ENCODE data around the gene KIAA1217.

The KIAA1217 gene

DNA sequence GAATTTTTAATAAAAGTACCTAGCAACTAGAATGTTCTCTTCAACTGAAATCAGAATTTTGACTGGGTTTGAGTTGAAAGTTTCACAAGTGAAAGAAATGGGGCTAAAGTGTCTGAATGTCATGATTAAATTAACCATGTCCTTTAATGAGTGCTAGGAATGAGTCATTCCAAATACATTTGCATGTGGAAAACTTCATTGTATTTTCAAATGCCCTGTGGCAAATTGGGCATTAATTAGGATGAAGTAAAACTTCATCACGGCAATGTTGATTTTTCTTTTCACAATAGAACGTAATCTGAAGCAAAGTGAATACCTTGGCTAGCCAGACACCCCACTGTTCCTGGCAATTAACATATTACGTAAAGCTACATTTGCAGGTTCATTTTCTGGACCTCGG lies 166.6 kb downstream of the KIAA1217 start:
- no peak for DNase-seq

DNA sequence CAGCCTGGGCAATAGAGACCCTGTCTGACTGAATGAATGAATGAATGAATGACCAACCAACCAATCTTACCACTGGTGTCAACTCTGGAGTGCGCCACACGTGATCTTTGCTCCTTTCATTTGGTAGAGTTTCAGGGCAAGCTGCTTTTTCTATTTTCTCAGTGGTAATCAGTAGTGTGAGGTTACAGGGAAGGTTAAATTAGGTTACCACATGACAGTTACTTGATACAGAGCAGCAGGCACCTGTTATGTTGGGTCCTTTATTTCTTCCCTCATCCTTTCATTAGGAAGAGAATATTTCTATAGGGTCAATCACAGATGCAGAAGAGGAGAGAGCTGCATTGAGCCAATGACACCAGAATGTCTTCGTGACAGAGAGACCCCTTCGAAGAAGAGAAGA lies 167.8 kb downstream of the KIAA1217 start:
- DNase-seq, result no peak

DNA sequence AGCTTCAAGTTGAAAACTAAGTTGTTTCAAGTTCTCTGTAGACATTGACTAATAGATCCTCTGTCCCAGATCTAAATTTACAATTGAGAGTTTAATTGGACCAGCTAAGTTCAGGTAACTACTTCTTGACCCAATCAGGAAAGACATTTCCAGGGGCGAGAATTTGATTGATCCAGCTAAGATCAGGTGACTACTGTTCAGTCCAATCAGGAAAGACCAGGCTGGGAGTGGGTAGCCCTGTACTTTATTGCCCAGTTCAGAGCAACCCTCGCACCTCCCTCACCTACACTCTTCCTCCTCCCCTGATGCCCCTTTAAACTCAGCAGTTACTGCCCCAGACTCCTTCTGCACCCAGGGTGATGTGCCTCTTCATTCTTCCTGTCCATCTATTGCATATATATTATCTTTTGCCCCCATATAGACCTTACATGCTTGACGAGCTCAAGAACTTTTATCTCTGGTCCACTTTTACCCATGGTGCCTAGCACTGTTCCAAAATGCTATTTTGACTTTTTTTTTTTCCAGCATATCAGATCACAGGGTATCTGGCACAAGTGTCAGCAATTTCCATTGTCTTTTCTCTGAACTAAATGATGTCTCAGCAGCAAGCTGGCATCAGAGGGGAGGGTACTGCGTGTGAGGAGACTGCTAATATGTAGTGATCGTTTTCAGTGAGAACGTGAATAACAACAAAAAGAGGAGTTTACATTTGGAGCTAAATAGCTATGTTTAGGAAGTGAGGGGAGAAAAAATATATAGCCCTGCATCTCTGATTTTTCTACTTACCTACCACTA lies 169.4 kb downstream of the KIAA1217 start:
- no peak for DNase-seq

DNA sequence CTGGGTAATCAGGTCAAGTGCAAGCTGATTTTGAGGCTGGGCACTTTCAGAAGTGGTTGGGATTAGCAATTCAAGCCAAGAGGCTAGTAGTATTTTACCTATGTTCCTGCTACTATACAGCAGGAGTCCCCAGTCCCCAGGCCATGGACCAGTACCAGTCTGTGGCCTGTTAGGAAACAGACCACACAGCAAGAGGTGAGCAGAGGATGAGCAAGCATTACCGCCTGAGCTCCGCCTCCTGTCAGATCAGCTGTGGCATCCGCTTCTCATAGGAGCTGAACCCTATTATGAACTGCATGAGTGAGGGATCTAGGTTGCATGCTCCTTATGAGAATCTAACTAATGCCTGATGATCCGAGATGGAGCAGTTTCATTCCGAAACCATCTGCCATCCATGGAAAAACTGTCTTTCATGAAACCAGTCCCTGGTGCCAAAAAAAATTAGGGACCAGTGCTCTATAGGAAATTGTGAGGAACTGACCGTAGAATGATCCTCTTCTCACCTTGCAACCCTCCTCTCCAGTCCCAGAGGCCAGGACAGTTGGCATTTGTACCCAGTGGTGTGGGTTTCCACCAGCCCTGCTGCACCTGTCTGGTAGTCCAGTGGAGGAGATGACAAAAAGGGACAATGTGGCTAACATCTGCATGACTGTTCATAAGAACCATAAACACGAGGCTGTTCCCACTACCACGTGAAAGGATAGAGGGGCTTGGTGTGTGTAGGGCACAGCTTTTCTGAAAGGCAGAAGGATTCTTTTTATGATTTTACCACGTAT lies 172.5 kb downstream of the KIAA1217 start:
- no peak for DNase-seq

DNA sequence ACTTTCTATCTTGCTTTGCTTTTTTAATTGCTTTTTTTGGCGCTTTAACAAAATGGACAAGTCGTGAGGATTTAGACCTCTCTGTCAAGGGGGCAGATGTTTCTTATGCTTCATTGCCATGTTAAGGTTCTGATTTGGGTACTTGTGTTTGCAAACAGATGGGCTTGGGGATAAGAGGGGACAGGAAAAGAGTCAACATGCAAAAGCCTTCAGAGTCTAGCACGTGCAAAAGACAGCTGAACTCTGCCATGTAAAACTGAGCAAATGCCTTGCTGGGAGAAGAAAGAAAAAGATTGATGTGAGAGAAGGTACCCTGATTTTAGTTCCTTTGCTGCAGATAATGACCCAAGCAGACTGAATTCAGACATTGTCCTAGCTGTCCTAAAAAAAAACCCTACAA lies 173.1 kb downstream of the KIAA1217 start:
- no peak for DNase-seq

DNA sequence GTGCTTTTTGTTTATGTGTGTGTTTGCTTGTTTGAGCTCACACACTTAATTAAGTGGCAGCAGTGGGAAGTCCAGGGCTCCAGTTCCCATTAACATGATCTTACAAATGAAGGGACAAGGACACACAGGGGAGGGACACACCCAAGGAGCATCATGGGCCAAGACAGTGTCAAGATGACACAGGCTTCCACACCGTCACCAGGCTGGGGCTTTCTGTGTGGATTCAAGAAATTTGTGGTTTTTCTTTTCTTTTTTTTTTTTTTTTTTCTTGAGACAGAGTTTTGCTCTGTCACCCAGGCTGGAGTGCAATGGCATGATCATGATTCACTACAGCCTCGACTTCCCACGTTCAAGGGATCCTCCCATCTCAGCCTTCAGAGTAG lies 173.6 kb downstream of the KIAA1217 start:
- DNase-seq, result no peak

DNA sequence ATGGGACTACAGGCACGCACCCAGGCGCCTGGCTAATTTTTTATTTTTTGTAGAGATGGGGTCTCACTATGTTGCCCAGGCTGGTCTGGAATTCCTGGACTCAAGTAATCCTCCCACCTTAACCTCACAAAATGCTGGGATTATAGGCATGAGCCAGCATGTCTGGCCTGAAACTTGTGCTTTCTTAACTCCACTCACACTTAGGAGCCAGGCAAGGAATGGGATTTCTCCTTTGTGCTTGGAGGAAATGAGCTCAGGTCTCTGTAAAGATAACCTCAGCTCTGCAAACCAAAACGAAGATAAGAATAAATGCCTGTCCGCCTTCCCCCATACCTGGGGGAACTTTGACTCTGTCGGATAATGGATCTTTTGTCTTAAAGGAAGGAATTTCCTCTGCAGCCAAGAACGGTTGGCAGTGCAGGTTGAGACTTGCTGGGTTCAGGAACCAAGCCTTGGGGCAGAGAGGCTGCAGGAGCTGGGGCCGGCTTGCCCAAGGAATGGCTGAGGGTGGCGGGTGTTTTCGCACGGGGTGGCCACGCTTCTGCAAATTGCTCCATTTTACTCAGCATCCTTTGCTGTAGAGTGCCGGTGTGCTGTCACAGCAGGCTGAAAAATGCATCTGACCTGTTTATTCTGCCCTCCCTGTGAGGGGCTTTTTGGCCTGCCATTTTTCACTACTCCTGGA lies 174.2 kb downstream of the KIAA1217 start:
- DNase-seq, result no peak

DNA sequence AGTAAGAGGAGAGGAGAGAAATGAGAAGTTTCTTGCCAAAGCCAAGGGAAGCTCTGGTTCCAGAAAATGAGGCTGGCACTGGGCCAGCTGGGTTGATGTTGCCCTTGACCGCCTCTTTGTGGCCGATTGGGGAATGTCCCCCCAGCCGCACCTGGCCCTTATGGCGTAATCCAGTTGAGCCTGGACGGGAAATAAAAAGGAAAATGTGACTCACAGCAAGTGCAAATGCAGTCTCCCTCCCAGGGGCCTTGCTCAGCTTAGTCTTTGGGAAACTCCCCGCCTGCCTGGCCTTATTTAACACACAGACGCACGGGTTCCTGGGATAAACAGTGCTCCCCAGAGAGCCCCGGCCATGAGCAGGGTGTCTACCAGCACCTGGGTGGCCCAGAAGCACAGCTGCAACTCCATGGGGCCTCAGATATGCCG lies 174.8 kb downstream of the KIAA1217 start:
- DNase-seq, result no peak

DNA sequence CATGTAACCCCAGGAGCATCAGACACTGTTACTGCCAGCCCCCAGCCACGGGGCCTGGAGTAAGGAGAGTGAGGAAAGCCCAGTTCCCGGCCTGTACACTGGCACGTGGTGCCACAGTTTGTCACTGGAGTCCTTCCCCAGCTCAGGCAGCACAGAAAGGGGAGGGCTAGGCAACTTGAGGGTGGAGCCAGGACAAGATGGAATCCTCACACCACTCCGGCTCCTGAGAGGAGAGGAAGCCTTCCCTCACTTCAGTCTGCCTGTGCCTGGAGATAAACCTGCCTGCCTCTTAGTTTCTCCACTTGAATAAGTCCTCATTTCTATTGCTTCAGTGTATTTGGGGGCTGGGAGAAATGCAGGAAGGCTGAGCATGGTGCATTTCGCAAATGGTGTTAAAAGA lies 176.0 kb downstream of the KIAA1217 start:
- DNase-seq, result no peak

DNA sequence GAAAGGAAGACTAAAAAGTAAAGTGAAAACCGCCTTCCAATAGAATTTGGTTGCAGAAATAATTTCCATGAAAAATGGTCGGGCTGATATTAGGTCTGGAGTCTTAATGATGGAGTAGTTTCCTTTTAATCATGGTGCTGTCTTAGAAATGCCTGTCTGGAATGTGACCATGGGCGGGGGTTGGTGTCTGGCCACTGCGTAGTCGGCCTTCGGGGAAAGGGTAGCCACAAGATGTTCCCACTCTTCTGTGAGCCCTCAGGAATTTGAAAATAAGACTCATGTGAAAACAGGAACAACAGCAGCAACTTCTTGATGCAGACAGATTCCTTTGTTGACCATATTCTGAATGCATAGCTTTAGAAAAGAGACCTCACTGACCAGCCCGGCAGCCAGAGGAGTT lies 176.8 kb downstream of the KIAA1217 start:
- DNase-seq, result no peak

DNA sequence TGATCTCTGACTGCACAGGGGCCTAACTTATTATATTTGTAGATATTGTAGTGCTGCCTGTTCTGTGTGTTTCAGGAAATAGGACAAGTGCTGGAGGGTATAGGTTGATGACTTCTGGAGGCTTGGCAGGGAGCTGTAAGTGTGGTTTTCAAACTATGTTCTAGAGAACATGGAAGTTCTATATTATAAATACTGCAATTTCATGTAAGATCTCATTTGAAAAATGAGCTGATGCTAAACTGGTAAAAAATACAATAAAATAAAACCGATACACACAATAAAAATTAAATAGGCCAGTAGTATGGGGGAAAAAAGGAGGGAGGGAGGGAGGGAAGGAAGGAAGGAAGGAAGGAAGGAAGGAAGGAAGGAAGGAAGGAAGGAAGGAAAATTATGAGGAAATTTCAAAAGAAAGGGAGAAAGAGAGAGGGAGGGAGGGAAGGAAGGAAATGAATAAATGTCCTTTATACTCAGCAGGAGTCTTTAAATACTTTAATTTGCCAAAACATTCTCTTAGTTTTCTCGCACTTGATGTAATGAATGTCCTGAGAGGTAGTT lies 181.3 kb downstream of the KIAA1217 start:
- no peak for DNase-seq

DNA sequence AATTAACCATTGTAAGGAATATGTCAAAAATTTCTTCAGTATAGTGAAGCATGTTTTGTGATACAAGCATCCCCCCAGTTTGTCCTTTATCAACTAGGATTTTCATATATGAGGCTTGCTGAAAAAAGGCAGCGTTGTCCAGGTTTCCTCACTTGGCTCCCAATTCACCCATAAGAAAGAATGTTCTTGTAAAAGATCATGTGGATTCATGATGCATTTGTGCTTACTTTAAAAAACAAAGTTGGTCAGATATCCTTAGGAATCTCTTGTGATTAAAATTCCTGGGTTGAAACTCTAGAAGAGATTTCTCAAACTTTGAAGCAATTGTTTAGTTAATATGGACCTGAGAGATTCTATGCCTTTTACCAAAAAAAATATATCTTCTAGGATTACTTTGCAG lies 181.8 kb downstream of the KIAA1217 start:
- DNase-seq, result no peak

DNA sequence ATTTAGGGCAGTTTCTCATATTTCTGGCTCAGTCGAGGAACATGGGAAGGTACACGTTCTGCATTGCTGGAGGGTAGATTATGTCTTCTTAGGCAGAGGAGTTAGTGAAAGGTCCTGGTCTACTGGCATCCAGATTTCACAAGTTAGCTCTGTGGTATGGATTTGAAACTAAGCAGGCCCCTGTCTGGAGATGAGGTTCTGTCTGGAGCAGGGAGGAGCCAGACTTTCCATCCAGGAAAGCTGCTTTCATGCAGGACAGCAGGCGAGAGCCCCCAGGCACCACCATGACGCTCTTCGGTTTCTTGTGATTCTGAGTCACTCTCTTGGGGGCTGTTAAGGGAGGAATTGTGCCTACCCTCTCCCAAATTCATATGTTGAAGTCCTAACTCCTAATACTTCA lies 184.3 kb downstream of the KIAA1217 start:
- no peak for DNase-seq

DNA sequence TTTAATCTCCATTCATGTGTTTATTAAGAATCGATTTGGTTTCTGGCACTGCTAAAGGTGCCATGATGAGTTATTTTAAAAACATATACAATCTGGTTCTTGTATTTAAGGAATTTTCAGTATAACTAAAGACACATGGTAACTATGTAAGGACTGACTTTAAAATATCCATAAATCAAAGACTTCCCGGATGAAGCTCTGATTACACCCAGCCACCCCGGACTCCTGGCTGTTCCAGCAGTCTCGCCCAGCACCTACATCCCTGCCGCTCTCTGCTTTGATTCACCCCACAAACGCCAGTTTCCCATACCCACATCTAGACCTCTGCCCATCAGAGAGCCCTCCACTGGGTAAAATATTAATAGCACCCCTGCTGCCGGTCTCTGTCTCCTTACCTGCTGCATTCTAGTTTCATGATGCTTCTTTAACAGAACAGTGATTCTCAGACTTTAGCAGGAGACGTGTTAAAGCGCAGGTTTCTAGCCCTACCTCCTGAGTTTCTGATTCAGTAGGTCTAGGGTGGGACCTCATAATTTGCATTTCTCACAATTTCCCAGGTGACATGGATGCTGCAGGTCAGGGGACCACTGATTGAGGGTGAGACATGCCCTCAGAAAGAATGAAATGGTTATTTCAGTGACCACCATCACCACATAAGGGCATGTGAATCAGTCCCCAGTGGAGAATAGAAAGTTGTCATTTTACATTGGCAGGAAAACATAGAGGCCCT lies 185.7 kb downstream of the KIAA1217 start:
- no peak for DNase-seq

DNA sequence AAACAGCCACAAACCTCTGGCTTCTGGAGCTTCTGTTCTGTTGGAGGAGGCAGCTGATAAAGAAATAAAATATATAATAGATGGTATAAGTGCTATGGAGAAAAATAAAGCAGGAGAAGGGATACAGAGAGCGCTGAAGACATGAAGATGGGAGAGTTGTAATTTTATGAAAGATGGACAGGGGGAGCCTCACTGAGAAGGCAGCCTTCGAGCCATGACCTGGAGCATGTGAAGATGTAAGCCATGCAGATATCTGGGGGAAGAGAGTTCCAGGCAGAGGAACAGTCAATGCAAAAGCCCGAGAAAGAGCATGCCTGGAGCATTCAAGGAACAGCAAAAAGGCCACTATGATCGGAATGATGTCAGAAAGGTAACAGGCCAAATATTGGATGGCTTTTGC lies 187.5 kb downstream of the KIAA1217 start:
- no peak for DNase-seq

DNA sequence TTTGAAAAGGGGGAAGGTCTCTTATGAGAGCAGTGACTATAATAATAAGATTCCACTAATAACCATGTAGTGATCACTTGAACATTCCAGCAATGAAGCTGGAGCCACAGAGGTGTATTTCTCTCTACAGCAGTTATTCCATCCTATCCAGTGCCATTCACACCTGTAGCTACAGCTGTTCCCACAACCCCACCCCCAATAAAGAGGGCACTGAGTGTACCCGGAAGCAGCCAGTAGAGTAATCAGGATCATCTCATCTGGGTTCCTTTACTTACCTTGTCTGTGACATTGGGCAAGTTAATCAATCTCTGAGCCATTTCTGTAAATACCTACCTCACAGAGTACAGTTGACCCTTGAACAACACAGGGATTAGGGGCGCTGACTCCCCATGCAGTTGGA lies 188.7 kb downstream of the KIAA1217 start:
- no peak for DNase-seq

DNA sequence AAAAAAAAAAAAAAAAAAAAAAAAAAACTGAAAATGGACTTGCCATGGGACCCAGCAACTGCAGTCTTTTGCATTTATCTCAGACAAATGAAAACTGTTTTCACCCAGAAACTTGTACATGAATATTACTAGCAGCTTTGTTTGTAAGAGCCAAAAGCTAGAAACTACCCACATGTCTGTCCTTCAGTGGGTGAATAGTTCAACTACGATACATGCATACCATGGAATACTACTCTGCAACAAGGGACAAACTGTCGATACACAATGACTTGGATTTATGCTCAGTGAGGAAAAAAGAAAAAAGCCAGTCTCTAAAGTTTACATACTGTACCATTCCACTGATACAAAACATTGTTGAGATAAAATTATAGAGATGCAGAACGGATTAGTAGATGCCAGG lies 195.6 kb downstream of the KIAA1217 start:
- no peak for DNase-seq

DNA sequence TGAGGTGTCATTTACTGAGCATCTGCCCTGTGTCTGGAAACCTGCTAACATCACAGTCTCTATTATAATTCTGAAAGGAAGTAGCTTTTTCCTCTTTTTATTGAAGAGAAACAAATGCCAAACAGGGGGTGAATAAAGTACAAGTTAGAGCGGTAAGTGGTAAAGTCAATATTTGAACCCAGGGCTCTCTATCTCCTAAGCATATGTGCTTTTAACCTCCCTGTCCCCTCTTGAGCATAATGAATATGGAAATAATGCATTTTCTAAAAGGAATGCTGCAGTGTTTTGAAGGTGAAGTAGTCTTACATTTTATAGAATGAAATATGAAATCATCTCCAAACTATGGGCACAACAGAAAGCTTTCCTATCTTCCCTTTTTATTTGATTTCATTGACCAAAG lies 196.7 kb downstream of the KIAA1217 start:
- no peak for DNase-seq

DNA sequence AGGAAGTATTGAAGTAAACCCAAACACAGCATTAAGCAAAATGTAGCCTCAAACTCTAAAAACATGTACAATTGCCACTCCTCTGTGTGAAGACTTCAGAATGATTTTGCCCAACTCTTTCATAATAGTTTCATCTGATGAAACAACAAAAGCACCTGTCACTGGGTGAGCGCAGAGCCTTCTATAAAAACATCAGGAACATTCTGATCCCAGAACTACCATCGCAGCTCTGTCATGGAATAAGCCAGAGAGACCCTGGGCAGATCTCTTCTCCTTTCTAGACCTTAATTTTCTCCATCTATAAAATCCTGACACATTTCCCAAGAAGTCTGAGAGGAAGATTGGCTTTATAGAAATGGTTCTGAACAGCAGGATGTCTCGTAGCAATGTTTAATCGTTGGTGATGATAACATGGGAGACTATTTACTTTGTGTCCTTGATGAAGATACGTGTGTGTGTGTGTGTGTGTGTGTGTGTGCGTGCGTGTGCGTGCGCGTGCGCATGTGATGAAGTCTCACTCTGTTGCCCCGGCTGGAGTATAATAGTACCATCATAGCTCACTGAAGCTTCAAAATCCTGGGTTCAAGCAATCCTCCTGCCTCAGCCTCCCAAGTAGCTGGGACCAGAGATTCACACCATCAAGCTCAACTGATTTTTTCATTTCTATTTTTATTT lies 198.0 kb downstream of the KIAA1217 start:
- DNase-seq, result no peak

DNA sequence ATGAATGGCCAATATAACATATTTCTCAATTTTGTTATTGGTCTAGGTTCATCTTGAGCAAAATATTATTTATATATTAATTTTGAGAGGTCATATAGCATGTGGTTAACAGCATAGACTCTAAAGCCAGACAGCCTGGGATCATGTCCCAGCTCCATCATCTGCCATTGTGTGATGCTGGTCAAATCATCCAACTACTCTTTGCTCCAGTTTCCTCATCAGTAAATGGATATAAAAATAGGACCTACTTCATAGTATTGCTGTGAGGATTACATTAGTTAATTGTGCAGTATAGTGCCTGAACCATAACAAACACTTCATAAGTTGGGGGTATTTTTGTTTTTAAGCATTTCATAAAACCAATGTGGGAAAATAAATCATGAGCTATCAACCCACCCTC lies 199.0 kb downstream of the KIAA1217 start:
- no peak for DNase-seq

DNA sequence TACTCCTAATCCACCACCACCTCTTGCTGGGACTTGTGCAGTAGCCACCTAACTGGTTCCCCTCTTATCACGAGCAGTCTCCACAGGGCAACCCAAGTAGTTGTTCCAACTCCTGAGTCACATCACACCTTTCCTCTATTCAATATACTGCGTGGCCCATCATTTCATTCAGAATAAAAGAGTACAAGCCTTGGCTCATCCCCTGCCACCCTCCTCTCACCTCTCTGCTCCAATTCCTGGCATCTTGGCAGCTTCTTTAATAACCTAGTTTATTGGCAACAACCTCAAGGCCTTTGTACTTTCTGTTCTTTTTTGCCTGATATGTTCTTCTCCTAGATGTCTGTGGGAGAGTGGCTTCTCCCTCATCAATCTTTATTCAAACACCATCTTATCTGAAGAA lies 199.4 kb downstream of the KIAA1217 start:
- DNase-seq, result no peak

DNA sequence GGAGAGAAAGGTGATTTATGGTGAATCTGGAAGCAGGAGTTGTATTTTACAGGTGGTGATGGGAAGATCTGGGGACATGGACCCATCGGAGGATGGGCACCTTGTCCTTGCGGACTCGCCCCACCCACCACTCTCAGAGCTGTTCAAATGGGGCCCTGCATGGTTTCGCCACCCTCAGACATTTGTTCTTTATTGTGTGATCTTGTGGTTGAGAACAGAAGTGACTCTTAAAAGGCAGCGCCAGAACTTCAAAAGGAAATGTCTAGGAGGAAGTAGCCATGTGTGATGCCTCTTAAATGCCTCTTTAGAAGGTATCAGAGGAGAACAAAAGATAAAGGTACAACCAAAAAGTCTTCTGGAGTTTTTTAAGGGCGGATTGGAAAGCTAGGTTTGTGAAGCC lies 205.7 kb downstream of the KIAA1217 start:
- no peak for DNase-seq
